UCSD-AML1 (cell line): ENCODE measurements around the gene NPAS4.
A peak's percentile ranks its signal among the peaks of the same experiment; 100 is the strongest.
"Not testable (repeated sequence)": the region's sequence is repeated elsewhere in the genome, so short reads cannot be mapped to it uniquely, and the experiment has no call there.

Source experiments
- DNase-seq: peaks from one replicate; lab custom pipeline; 2025; ENCODE audit not compliant: unreplicated experiment; lab: John Stamatoyannopoulos, UW

The NPAS4 gene

DNA sequence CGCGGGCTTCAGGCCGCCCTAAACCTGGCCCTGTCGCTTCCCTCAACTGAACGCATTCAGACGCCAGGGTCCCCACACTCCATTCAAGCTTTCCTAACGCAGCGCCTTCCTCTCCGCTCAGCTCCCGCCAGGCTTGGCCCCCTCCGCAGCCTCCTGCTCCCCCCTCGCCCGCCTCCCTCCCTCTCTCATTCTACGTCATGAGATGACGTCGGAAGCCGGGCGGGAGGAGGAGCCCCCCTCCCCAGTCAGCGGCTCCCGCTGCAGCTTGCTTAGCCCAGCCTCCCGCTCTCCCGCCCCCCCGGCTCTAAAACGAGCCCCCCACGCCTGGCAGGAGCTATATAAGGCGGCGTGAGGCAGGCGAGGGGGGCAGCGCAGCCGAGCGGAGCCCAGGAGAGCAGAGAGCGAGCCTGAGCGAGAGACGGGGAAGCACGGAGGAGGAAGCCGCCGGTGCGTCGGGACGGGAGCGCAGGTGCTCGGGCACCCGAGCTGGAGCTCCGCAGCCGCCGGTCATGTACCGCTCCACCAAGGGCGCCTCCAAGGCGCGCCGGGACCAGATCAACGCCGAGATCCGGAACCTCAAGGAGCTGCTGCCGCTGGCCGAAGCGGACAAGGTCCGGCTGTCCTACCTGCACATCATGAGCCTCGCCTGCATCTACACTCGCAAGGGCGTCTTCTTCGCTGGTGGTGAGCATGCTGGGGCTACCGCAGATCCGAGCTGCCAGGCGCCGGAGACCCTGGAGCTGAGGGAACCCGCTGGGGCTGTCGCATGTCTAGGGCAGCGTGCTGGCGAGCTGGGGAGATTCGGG lies at the start of gene NPAS4:
NPAS4 (plus strand) TSS at position 365 of the 806 bp plus-strand sequence; CDS start at position 510, 145 bp downstream.
- DNase-seq, result no peak

GRCh38 chr11:66371627-66372415 lies 49.0 kb upstream of the NPAS4 start, which contains the start of gene SLC29A2:
Gene SLC29A2 (minus strand): TSS chr11:66371760. CDS start chr11:66371591, 169 bp downstream.
- DNase-seq, result peak; percentile 76

GRCh38 chr11:66373265-66373664 lies 47.6 kb upstream of the NPAS4 start:
- no peak for DNase-seq

DNA sequence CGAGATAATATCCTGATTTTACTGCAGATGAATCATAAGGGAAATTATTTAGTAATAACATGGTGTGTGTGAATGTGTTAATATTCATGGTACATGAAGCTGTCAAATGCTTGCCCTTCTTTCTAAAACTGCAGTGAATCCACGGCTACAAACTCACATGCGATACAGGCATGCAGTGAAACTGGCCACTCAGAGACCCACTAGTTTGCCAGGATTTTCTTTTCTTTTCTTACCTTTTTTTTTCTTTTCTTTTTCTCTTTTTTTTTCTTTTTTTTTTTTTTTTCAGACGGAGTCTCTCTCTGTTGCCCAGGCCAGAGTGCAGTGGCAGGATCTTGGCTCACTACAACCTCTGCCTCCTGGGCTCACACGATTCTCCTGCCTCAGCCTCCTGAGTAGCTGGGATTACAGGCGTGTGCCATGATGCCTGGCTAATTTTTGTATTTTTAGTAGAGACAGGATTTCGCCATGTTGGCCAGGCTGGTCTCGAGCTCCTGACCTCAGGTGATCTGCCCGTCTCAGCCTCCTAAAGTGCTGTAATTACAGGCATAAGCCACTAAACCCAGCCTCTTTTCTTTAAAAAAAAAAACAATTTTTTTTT lies 47.0 kb upstream of the NPAS4 start:
- not testable (repeated sequence) for DNase-seq

- not testable (repeated sequence) for DNase-seq
Measured at GRCh38 chr11:66380264-66380663, 40.6 kb upstream of the NPAS4 start.

DNA sequence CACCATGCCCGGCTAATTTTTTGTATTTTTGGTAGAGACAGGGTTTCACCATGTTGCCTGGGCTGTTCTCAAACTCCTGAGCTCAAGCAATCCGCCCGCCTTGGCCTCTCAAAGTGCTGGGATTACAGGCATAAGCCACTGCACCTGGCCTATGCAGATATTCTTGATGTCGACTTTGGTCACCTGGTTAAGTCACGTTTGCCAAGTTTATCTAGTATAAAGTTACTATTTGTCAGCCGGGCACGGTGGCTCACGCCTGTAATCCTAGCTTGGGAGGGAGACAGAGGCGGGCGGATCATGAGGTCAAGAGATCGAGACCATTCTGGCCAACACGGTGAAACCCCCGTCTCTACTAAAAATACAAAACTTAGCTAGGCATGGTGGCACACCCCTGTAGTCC lies 36.5 kb upstream of the NPAS4 start:
- not testable (repeated sequence) for DNase-seq

- DNase-seq, result peak; percentile 73
Measured at GRCh38 chr11:66386171-66387069, 34.4 kb upstream of the NPAS4 start.

DNA sequence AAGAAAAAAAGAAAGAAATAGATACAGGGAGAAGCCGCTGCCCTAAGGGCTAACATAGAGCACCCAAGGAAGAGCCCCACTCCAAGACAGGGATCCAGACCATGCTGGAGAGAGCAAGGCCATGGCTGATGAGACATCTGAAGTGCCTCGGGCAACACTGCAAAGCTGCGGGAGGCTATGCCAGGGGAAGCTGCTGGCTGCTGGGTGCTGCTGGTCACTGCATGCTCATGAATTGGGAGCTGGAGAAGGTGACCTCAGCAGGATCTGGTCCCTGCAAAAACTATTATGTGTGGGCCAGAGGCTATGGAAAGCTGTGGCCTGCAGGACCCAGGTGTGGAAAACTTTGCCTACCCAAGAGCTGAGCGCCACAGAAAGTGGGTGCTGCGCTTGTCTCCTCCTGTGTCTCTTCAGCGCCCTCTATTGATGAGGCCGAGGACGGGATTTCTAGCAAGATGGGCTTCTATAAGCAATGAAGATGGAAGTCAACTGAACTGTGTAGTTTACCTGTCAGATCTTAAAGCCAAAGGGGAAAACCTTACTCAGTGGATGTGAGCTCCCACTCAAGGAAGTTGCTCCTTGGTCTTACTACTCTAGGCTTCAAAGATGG lies 32.0 kb upstream of the NPAS4 start:
- peak; percentile 64 for DNase-seq

GRCh38 chr11:66391322-66391721 lies 29.5 kb upstream of the NPAS4 start:
- no peak for DNase-seq

DNA sequence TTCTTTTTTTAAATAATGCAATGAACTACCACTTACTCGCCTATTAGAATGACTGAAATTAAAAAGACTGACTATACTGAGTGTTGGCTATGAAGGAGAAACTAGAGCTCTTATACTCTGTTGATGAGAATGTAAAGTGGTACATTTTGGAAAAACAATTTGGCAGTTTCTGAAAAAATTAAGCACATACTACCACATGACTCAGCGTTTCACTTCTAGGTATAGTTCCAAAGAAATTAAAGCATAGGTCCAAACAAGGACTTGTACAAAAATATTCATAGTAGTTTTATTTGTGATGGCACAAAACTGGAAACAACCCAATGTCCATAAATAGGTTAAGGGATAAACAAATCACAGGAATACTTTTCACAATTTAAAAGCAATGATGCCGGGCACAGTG lies 26.9 kb upstream of the NPAS4 start:
- no peak for DNase-seq

DNA sequence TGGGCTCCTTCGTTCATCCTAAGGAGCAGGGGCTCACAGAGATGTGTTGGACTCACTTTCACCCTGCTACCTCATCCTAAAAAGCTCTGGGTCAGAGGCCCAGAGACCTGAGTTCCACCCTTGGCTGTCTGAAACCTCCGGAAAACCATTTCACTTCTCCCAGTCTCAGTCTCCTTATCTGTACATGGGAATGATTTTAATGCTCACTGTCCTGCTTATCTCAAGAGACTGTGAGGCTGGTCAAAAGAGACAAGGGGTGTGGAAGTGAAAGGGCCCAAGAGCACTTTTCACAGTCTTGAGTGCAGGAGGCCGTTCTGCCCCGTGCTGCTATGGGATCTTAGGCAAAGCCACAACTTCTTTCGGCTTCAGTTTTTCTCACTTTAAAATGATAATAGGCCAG lies 13.2 kb upstream of the NPAS4 start:
- no peak for DNase-seq

DNA sequence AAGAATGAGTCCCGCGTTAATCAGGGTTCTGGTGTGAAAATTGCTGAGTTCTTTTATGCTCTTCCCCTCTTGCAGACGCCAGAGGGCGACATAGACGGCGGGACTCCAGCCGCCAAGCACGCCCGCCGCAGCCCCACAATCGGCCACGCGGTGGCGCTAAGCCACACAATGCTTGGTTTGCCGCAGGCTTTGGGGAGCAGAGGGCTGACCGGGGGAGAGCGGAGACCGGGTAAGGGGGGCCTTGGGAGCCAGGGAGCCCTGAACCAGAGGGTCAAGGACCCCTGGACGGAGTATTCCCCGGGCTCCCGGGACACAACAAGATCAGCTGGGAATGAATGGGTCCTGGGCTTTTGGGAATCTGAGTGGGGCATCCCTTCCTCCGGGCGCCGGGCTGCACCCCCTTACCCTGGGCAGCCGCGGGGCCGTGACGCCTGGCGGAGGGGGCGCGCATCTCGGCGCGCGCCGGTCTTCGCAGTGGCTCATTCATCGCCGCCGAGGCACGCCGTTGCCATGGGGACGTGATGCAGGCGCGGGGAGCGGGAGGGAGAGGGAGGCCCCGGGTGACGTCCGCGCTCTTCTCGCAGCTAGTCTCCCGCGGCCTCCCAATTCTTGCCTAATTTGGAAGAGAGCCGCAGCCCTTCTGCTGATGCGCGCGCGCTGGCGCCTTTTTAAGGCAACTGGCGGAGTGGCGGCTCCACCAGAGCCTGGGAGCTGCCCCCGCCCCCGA lies 12.2 kb upstream of the NPAS4 start:
- DNase-seq, result peak; percentile 84

DNA sequence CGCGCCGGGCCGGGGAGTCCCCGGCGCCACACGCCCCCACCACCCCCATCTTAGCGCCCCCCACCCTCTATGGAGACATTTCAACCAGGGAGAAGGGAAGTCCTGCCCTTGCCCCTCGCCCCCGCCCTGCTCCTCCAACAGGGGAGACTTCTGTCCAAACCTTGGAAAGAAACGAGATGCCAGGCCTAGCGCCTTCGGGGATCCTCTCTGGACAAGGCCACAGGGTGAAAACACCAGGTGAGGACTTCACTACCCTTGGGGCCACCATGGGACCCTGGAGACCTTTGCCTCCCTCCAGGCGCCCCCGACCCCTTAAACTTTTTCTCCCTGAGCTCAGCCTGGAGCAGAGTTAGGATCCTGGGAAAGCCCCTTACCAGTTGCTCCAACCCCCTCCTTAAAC lies 11.6 kb upstream of the NPAS4 start:
- no peak for DNase-seq

DNA sequence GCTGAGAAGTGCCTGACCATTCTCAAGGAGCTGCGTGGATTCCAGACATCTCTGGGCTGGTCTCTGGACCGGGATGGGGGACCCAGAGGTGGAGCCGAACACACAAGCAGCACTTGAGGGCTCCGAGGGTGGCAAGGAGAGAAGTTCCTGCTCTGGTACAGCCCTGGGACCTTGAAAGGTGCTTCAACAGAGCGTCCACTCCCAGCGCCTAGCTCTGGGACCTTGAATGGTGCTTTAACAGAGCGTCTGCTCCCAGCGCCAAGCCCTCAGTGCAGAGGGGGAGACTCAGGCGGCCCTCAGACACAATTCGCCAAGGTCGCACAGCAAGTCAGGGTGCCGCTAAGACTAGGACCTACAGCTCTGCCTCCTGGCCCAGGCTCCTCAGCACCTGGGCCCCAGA lies 10.6 kb upstream of the NPAS4 start:
- DNase-seq, result no peak

GRCh38 chr11:66411323-66411722 lies 9.5 kb upstream of the NPAS4 start:
- no peak for DNase-seq

- DNase-seq, result no peak
Measured at GRCh38 chr11:66412110-66412509, 8.7 kb upstream of the NPAS4 start.

- no peak for DNase-seq
Measured at GRCh38 chr11:66413167-66413566, 7.7 kb upstream of the NPAS4 start.

GRCh38 chr11:66414120-66414934 lies 6.5 kb upstream of the NPAS4 start:
- DNase-seq, result no peak

- no peak for DNase-seq
Measured at GRCh38 chr11:66415423-66415822, 5.4 kb upstream of the NPAS4 start.
